B cell (primary cell): Measurements from ENCODE around the gene BBS2. TPM values are rescaled to one million over a fixed set of nuclear protein-coding genes. Genes with fewer than 3 reads are reported as not detected.

Experiments
- ATAC-seq: fragments of 200-7000 bp; cut with Tn5 transposase; one replicate; pipeline ENCODE4 v1.10.0; 2021; ENCODE audit warnings: low read depth, mild to moderate bottlenecking, moderate number of reproducible peaks, moderate library complexity
- CTCF ChIA-PET: fragments of 350-600 bp; sonication (Branson Sonifier 250); formaldehyde crosslinking; loops from one replicate; lab custom pipeline; 2021; ENCODE audit warnings: antibody characterized with exemption, inconsistent platforms; lab: Charles Lee
- POLR2A ChIA-PET: fragments of 350-600 bp; sonication (Branson Sonifier 250); formaldehyde crosslinking; loops from one replicate; lab custom pipeline; 2021; ENCODE audit warnings: antibody characterized with exemption; lab: Charles Lee
- DNase-seq: peaks from one replicate; pipeline ENCODE4 v3.0.0; 2013
- H2AFZ ChIP-seq: 2 replicates; pipeline ENCODE4 v1.6.1; 2012; ENCODE audit warnings: mild to moderate bottlenecking, low read depth, low read length; ENCODE audit not compliant: insufficient read depth, poor library complexity, severe bottlenecking
- H3K27ac ChIP-seq, 2 donors: 1 replicate in 1 of 2; 2 replicates in 1 of 2; pipeline ENCODE4 v1.5.1; 2012 to 2013; ENCODE audit warnings: low read length in 2 of 2, mild to moderate bottlenecking in 2 of 2, moderate library complexity in 1 of 2
- H3K27me3 ChIP-seq, 4 experiments: fragments of 200-600 bp in 1 of 4; sonication (generic) in 1 of 4; replicated peaks in 1 of 4; 1 replicate in 2 of 4; 2 replicates in 2 of 4; pipeline versions ENCODE4 v1.6.1 to v1.7.0; 2013 to 2016; ENCODE audit warnings: low read length in 3 of 4, mild to moderate bottlenecking in 2 of 4, mixed read lengths in 1 of 4, moderate library complexity in 1 of 4; ENCODE audit not compliant: insufficient read depth in 4 of 4, control insufficient read depth in 3 of 4; ENCODE audit errors: control extremely low read depth in 1 of 4
- H3K36me3 ChIP-seq, 2 experiments: replicated peaks in 1 of 2; 1 replicate in 1 of 2; 2 replicates in 1 of 2; pipeline versions ENCODE4 v1.6.1 to v1.7.1; 2013; ENCODE audit warnings: low read length in 1 of 2; ENCODE audit not compliant: insufficient read depth in 2 of 2, control insufficient read depth in 1 of 2; ENCODE audit errors: control extremely low read depth in 1 of 2, extremely low read depth in 1 of 2
- H3K4me1 ChIP-seq, 2 donors: fragments of 200-600 bp in 1 of 2; sonication (generic) in 1 of 2; 1 replicate in 1 of 2; 2 replicates in 1 of 2; pipeline versions ENCODE4 v1.5.1 to v1.6.1; 2013 to 2017; ENCODE audit warnings: low read length in 2 of 2; ENCODE audit not compliant: control insufficient read depth in 2 of 2, insufficient read depth in 2 of 2
- H3K4me2 ChIP-seq: replicated peaks from 2 replicates; pipeline ENCODE3; 2012; ENCODE audit warnings: mild to moderate bottlenecking, low read depth, low read length; ENCODE audit not compliant: poor library complexity, severe bottlenecking
- H3K4me3 ChIP-seq, 5 experiments: fragments of 200-600 bp in 1 of 5; sonication (generic) in 1 of 5; 1 replicate in 3 of 5; 2 replicates in 2 of 5; pipeline versions ENCODE4 v1.5.1 to v1.7.0; 2011 to 2016; ENCODE audit warnings: low read length in 4 of 5, mild to moderate bottlenecking in 4 of 5, low read depth in 2 of 5, control low read depth in 1 of 5, moderate library complexity in 1 of 5; ENCODE audit not compliant: insufficient read depth in 1 of 5; ENCODE audit errors: control extremely low read depth in 1 of 5, extremely low read depth in 1 of 5
- H3K79me2 ChIP-seq: fragments of 200-600 bp; sonication (generic); one replicate; pipeline ENCODE4 v1.6.0; 2016; ENCODE audit warnings: low read length; ENCODE audit not compliant: control insufficient read depth, insufficient read depth
- H3K9ac ChIP-seq: fragments of 200-600 bp; sonication (generic); 2 replicates; pipeline ENCODE4 v1.6.1; 2017; ENCODE audit warnings: mild to moderate bottlenecking, low read length, moderate library complexity
- H3K9me3 ChIP-seq, 3 donors: one replicate each; pipeline versions ENCODE4 v1.6.1 to v1.7.1; 2013; ENCODE audit warnings: low read length in 2 of 3; ENCODE audit not compliant: control insufficient read depth in 2 of 3, insufficient read depth in 1 of 3; ENCODE audit errors: control extremely low read depth in 1 of 3
- H4K20me1 ChIP-seq: 2 replicates; pipeline ENCODE4 v1.6.0; 2012; ENCODE audit warnings: mild to moderate bottlenecking, low read length; ENCODE audit not compliant: insufficient read depth, control insufficient read depth, poor library complexity, severe bottlenecking
- H3K27ac Mint-ChIP-seq: one replicate; pipeline ENCODE4 v1.8.0; 2021; ENCODE audit warnings: mixed read lengths
- H3K27me3 Mint-ChIP-seq: one replicate; pipeline ENCODE4 v1.8.0; 2021; ENCODE audit warnings: mixed read lengths
- H3K4me1 Mint-ChIP-seq: one replicate; pipeline ENCODE4 v1.8.0; 2021; ENCODE audit warnings: mixed read lengths
- H3K4me3 Mint-ChIP-seq: one replicate; pipeline ENCODE4 v1.8.0; 2021; ENCODE audit warnings: mixed read lengths
- H3K9me3 Mint-ChIP-seq: one replicate; pipeline ENCODE4 v1.8.0; 2022; ENCODE audit warnings: mixed read lengths; ENCODE audit not compliant: insufficient read depth
- CTCF ChIP-seq: fragments of 200-600 bp; IDR thresholded peaks from one replicate; pipeline ENCODE4 v1.8.0; 2022; ENCODE audit warnings: antibody characterized with exemption, mild to moderate bottlenecking
- EZH2 ChIP-seq: IDR thresholded peaks from 2 replicates; pipeline ENCODE4 v1.6.1; 2012; ENCODE audit warnings: borderline replicate concordance, low read depth, mild to moderate bottlenecking, moderate library complexity, low read length; ENCODE audit not compliant: insufficient read depth, poor library complexity, severe bottlenecking
- whole genome bisulfite sequencing: methylation state at CpG from one replicate; pipeline ENCODE4 v1.1.5; 2013; ENCODE audit warnings: missing lambda C conversion rate; ENCODE audit not compliant: insufficient coverage; 5-methylcytosine and 5-hydroxymethylcytosine counted together
- intact Hi-C: fragments of 100-400 bp; cut with micrococcal nuclease; formaldehyde crosslinking; loops from one replicate; pipeline ENCODE4 v1.10.0; 2022
- polyA plus RNA-seq: library from polyadenylated mRNA; depleted of rRNA; stranded (reverse); fragments of >200 nt; gene quantifications from 2 replicates; pipeline ENCODE4 v1.2.3, GENCODE V29; 2012
- total RNA-seq, 2 donors: library from RNA; stranded (reverse); fragments of 120-200 nt in 1 of 2; gene quantifications; 1 replicate in 1 of 2; 2 replicates in 1 of 2; pipeline versions ENCODE4 v1.2.3 to v1.2.4, GENCODE V29; 2013 to 2022

The BBS2 gene
- total and polyA plus RNA-seq, 2 donors (not counting 1 experiment from before 2014, with no cell fraction given): 49.4 to 63.4 TPM

DNA sequence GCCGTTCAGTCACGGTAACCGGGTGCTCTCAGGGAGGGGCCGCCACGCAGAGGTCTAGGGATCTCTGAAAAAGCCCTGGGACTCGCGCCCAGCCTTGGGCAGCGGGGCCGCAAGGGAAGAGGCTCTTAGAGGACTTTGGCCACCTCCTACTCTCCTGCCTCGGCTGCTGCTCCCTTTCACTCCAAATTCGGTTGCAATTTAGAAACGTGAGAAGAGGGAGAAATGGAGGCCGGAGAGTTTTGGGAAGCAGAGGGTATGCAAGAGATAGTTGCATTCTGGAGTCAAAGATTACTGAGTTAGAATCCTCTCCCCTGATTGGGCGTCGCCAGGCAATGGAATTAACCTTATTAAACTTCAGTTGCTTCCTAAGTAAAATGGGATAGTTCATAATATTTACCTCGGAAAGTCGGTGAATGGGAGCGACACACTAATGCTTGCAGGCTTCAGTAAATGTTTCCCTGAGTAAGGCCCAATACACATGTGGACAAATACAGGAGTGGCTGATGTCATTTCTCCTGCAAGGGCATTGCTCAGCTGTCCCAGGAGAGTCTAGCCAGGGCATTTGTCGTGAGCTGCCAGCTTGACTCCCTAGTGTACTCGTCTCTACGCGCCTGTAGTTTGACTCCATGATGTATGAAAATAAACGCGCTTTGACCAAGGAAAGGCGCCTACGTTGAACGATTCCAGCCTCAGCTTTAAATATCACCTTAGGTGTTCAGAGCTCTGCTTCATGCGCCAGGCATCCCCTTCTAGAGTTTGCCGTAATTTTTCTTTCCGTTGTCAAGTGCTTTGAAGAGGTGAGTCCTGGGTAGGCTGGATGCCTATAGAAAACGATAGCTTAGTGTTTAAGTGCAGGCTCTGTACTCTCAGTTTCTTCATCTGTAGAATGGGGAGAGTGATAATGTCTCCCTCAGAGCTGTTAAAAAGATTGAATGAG, 67.8 kb downstream of the BBS2 start:
- CTCF ChIA-PET: interaction anchor here (0.6 to 2.7 kb wide), 8 partner anchors 9 to 251 kb away, joined by 3 to 10 read pairs (median 4); no protein-coding TSS in a partner anchor
- POLR2A ChIA-PET: interaction anchor here (1.0 kb wide), 1 partner anchor 28 kb away, joined by 3 read pairs; no protein-coding TSS in a partner anchor
- TF ChIP-seq EZH2 (no peak), CTCF (no peak)
- Mint-ChIP-seq H3K27ac (peak overlapping the region; percentile 90), H3K27me3 (no peaks in the 10 kb centered on the region), H3K9me3 (no peaks in the 10 kb centered on the region), H3K4me3 (peak overlapping the region; percentile 93), H3K4me1 (peaks cover 38% of the 10 kb centered on the region)
- intact Hi-C loops: loop anchor here (1.0 to 10.0 kb wide), 7 partner anchors 27 to 735 kb away; partner anchors contain the start of genes AMFR, BBS2, NUP93 and PSME3IP1
- Histone ChIP-seq H3K27me3 (no peaks in the 10 kb centered on the region), H3K4me1 (peaks cover 24 to 28% of the 10 kb centered on the region in 2 donors), H3K9ac (peak overlapping the region; percentile 77), H3K36me3 (peaks cover 0 to 22% of the 10 kb centered on the region in 2 experiments), H3K27ac (peak overlapping the region; percentile 53 to 68), H4K20me1 (peaks cover 14% of the 10 kb centered on the region), H3K4me3 (peak overlapping the region; percentile 68 to 88 (median 85)), H2AFZ (peak overlapping the region; percentile 93), H3K9me3 (no peaks in the 10 kb centered on the region), H3K4me2 (peak overlapping the region; percentile 83), H3K79me2 (peaks cover 70% of the 10 kb centered on the region)
- DNase-seq: peak; percentile 21
- ATAC-seq: peak; percentile 24
- 10% methylated on average over 21 of the region's 31 CpGs for WGBS
